K562 (cell line): ENCODE results near the gene OST4. TPM values are rescaled to one million over a fixed set of nuclear protein-coding genes. Genes with fewer than 3 reads are reported as not detected.

Experiments used
- CREBBP ChIP-seq: IDR thresholded peaks from one replicate; pipeline ENCODE4 v1.6.1; 2012; ENCODE audit warnings: low read depth, mild to moderate bottlenecking, control low read depth, inconsistent platforms, low read length
- EP300 ChIP-seq: IDR thresholded peaks from 2 replicates; pipeline ENCODE4 v1.6.1; 2012; ENCODE audit warnings: low read length, improper control_type of control experiment
- ESRRA ChIP-seq: fragments of 450-650 bp; IDR thresholded peaks from 2 replicates; pipeline ENCODE4 v1.6.1; 2014; ENCODE audit warnings: low read depth, mild to moderate bottlenecking, moderate library complexity, borderline replicate concordance
- FOXA1 ChIP-seq: fragments of 450-650 bp; IDR thresholded peaks from 2 replicates; pipeline ENCODE4 v1.6.1; 2016; ENCODE audit warnings: mild to moderate bottlenecking, borderline replicate concordance
- GABPB2 ChIP-seq: fragments of 250-450 bp; sonication (Bioruptor Pico); conservative IDR thresholded peaks from 2 replicates; pipeline ENCODE4 v1.5.1; 2021; ENCODE audit warnings: mild to moderate bottlenecking
- HLTF ChIP-seq: fragments of 450-650 bp; IDR thresholded peaks from 2 replicates; pipeline ENCODE4 v1.6.1; 2016
- JUND ChIP-seq, 2 experiments: IDR thresholded peaks; 2 replicates in 1 of 2; 3 replicates in 1 of 2; pipeline ENCODE4 v1.6.1; 2011; ENCODE audit warnings: borderline replicate concordance in 2 of 2, low read depth in 2 of 2, low read length in 2 of 2, improper control_type of control experiment in 1 of 2, missing biosample characterization in 1 of 2, missing genetic modification characterization in 1 of 2, missing genetic modification reagents in 1 of 2
- L3MBTL2 ChIP-seq: fragments of 450-650 bp; IDR thresholded peaks from 2 replicates; pipeline ENCODE4 v1.6.1; 2016; ENCODE audit warnings: mild to moderate bottlenecking, moderate library complexity
- MAZ ChIP-seq, 2 experiments: fragments of 450-650 bp in 1 of 2; sonication (generic) in 1 of 2; formaldehyde crosslinking; IDR thresholded peaks in 1 of 2; conservative IDR thresholded peaks in 1 of 2; 2 replicates each; pipeline versions ENCODE4 v1.4.0 to v1.5.0; 2020; ENCODE audit warnings: mild to moderate bottlenecking in 1 of 2, missing genetic modification reagents in 1 of 2
- NELFE ChIP-seq: IDR thresholded peaks from 2 replicates; pipeline ENCODE4 v1.6.1; 2011; ENCODE audit warnings: mild to moderate bottlenecking; ENCODE audit not compliant: insufficient read depth, insufficient read length
- NFIX ChIP-seq: fragments of 250-450 bp; sonication (Bioruptor Pico); IDR thresholded peaks from 2 replicates; pipeline ENCODE4 v1.4.0; 2020; ENCODE audit warnings: low read depth, mild to moderate bottlenecking, moderate library complexity
- NR4A1 ChIP-seq, 2 experiments: fragments of 250-450 bp in 1 of 2; fragments of 450-650 bp in 1 of 2; sonication (Bioruptor Pico) in 1 of 2; IDR thresholded peaks; 2 replicates each; pipeline versions ENCODE4 v1.4.0 to v1.6.1; 2016 to 2020; ENCODE audit warnings: mild to moderate bottlenecking in 2 of 2, missing compliant biosample characterization in 1 of 2, missing genetic modification characterization in 1 of 2, moderate library complexity in 1 of 2
- POLR2B ChIP-seq: fragments of 450-650 bp; IDR thresholded peaks from 2 replicates; pipeline ENCODE4 v1.6.1; 2018; ENCODE audit warnings: low read depth; ENCODE audit not compliant: partially characterized antibody
- PYGO2 ChIP-seq: fragments of 450-650 bp; IDR thresholded peaks from 2 replicates; pipeline ENCODE4 v1.6.1; 2016; ENCODE audit warnings: mild to moderate bottlenecking, missing genetic modification characterization, moderate library complexity, missing compliant biosample characterization
- RB1 ChIP-seq: fragments of 450-650 bp; IDR thresholded peaks from 2 replicates; pipeline ENCODE4 v1.6.1; 2017; ENCODE audit warnings: low read depth, mild to moderate bottlenecking
- SMC3 ChIP-seq: conservative IDR thresholded peaks from 2 replicates; pipeline ENCODE4 v1.6.1; 2011; ENCODE audit warnings: low read depth, low read length, improper control_type of control experiment; ENCODE audit not compliant: insufficient read depth
- ZNF444 ChIP-seq: fragments of 250-450 bp; sonication (Bioruptor Pico); IDR thresholded peaks from 2 replicates; pipeline ENCODE4 v1.4.0; 2020; ENCODE audit warnings: mild to moderate bottlenecking, moderate library complexity
- polyA plus RNA-seq, 8 experiments: library from polyadenylated mRNA; depleted of rRNA in 4 of 8; stranded (reverse) in 5 of 8; unstranded in 3 of 8; fragments of >200 nt; fragmentation: Nextera tagmentation in 2 of 8; fragmentation: Illumina TruSeq in 1 of 8; extraction: Ambion mirVana in 2 of 8; extraction: Trizol in 1 of 8; gene quantifications; 2 replicates each; pipeline versions ENCODE4 v1.2.1 to v1.2.3, GENCODE V29; 2011 to 2014; ENCODE audit warnings: inconsistent platforms in 1 of 8, missing spikeins in 1 of 8
- total RNA-seq, 7 experiments: library from RNA; depleted of rRNA in 6 of 7; stranded (reverse); fragments of >200 nt in 6 of 7; fragmentation: Illumina TruSeq in 2 of 7; extraction: Trizol in 2 of 7; gene quantifications; 2 replicates each; pipeline versions ENCODE4 v1.2.1 to v1.2.3, GENCODE V29; 2011 to 2021; ENCODE audit warnings: low replicate concordance in 1 of 7
- TF ChIP-seq, protein P1 (sequence below), 2 experiments: IDR thresholded peaks in 1 of 2; conservative IDR thresholded peaks in 1 of 2; 2 replicates each; pipeline ENCODE4 v1.6.1; 2016; ENCODE audit warnings: low read depth in 2 of 2, mild to moderate bottlenecking in 1 of 2, missing compliant biosample characterization in 1 of 2, missing genetic modification characterization in 1 of 2, moderate library complexity in 1 of 2
- TF ChIP-seq, protein P2 (sequence below): fragments of 150-350 bp; IDR thresholded peaks from 2 replicates; pipeline ENCODE4 v1.6.1; 2014; ENCODE audit warnings: low read depth, mild to moderate bottlenecking, low read length, borderline replicate concordance
- TF ChIP-seq, protein P3 (sequence below): sonication (generic); formaldehyde crosslinking; IDR thresholded peaks from 2 replicates; pipeline ENCODE4 v1.8.1; 2023; ENCODE audit warnings: mild to moderate bottlenecking, missing genetic modification reagents

OST4 gene
- total and polyA plus RNA-seq, 9 of the 15 experiments (the other 6 are each of a cell fraction or from before 2014, with no cell fraction given): 186 to 1,155 (median 355) TPM

DNA sequence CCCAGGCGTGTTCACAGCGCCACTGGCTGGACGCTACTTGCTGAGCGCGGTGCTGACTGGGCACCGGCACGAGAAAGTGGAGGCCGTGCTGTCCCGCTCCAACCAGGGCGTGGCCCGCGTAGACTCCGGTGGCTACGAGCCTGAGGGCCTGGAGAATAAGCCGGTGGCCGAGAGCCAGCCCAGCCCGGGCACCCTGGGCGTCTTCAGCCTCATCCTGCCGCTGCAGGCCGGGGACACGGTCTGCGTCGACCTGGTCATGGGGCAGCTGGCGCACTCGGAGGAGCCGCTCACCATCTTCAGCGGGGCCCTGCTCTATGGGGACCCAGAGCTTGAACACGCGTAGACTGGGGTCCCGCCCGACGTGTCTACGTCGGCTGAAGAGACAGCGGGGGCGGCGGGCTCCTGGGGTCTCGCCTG is 14.2 kb upstream of the OST4 start (continued):
- TF ChIP-seq POLR2B: no peak
- TF ChIP-seq, protein P1, sequence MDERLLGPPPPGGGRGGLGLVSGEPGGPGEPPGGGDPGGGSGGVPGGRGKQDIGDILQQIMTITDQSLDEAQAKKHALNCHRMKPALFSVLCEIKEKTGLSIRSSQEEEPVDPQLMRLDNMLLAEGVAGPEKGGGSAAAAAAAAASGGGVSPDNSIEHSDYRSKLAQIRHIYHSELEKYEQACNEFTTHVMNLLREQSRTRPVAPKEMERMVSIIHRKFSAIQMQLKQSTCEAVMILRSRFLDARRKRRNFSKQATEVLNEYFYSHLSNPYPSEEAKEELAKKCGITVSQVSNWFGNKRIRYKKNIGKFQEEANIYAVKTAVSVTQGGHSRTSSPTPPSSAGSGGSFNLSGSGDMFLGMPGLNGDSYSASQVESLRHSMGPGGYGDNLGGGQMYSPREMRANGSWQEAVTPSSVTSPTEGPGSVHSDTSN (CRISPR knock-in tag; IDR thresholded peaks at IDR 0.05; ENCODE audit: low read depth): no peak
- TF ChIP-seq, protein P1 (tag; conservative IDR thresholded peaks at IDR 0.05; ENCODE audit: low read depth): no peak
- TF ChIP-seq CREBBP: no peak
- no peak for TF ChIP-seq EP300
- TF ChIP-seq JUND (IDR thresholded peaks at IDR 0.05; ENCODE audit: borderline replicate concordance, low read depth, low read length): 0 out of 2 replicates have a peak, but pooled peaks have one; percentile 23
- TF ChIP-seq JUND (tag; IDR thresholded peaks at IDR 0.05; ENCODE audit: borderline replicate concordance, low read depth, low read length): no peak
- TF ChIP-seq PYGO2 (tag): no peak
- TF ChIP-seq ZNF444 (CRISPR knock-in tag): no peak
- peak in 1 of 2 experiments; percentile 31; a peak in 1 of 4 replicates for TF ChIP-seq MAZ (CRISPR knock-in tag; conservative IDR thresholded peaks at IDR 0.05 in 1 of 2, IDR thresholded peaks at IDR 0.05 in 1 of 2)
- 0 out of 2 replicates have a peak, but pooled peaks have one; percentile 25 for TF ChIP-seq SMC3
- TF ChIP-seq HLTF: no peak
- TF ChIP-seq ESRRA: no peak
- TF ChIP-seq NELFE: no peak
- no peak for TF ChIP-seq L3MBTL2
- no peak for TF ChIP-seq NFIX (CRISPR knock-in tag)
- TF ChIP-seq NR4A1 (CRISPR knock-in tag; IDR thresholded peaks at IDR 0.05): no peak
- TF ChIP-seq NR4A1 (tag; IDR thresholded peaks at IDR 0.05): peak; percentile 27; the same call in 1 of the 2 replicates
- no peak for TF ChIP-seq FOXA1
- no peak; the same call in 1 of the 2 replicates for TF ChIP-seq RB1
- TF ChIP-seq, protein P2, sequence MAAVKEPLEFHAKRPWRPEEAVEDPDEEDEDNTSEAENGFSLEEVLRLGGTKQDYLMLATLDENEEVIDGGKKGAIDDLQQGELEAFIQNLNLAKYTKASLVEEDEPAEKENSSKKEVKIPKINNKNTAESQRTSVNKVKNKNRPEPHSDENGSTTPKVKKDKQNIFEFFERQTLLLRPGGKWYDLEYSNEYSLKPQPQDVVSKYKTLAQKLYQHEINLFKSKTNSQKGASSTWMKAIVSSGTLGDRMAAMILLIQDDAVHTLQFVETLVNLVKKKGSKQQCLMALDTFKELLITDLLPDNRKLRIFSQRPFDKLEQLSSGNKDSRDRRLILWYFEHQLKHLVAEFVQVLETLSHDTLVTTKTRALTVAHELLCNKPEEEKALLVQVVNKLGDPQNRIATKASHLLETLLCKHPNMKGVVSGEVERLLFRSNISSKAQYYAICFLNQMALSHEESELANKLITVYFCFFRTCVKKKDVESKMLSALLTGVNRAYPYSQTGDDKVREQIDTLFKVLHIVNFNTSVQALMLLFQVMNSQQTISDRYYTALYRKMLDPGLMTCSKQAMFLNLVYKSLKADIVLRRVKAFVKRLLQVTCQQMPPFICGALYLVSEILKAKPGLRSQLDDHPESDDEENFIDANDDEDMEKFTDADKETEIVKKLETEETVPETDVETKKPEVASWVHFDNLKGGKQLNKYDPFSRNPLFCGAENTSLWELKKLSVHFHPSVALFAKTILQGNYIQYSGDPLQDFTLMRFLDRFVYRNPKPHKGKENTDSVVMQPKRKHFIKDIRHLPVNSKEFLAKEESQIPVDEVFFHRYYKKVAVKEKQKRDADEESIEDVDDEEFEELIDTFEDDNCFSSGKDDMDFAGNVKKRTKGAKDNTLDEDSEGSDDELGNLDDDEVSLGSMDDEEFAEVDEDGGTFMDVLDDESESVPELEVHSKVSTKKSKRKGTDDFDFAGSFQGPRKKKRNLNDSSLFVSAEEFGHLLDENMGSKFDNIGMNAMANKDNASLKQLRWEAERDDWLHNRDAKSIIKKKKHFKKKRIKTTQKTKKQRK: no peak
- TF ChIP-seq GABPB2 (CRISPR knock-in tag): no peak
- TF ChIP-seq, protein P3, sequence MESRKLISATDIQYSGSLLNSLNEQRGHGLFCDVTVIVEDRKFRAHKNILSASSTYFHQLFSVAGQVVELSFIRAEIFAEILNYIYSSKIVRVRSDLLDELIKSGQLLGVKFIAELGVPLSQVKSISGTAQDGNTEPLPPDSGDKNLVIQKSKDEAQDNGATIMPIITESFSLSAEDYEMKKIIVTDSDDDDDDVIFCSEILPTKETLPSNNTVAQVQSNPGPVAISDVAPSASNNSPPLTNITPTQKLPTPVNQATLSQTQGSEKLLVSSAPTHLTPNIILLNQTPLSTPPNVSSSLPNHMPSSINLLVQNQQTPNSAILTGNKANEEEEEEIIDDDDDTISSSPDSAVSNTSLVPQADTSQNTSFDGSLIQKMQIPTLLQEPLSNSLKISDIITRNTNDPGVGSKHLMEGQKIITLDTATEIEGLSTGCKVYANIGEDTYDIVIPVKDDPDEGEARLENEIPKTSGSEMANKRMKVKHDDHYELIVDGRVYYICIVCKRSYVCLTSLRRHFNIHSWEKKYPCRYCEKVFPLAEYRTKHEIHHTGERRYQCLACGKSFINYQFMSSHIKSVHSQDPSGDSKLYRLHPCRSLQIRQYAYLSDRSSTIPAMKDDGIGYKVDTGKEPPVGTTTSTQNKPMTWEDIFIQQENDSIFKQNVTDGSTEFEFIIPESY (CRISPR knock-in tag): peak; percentile 82
